ENCODE results near the gene TBC1D1.

Gene TBC1D1

DNA sequence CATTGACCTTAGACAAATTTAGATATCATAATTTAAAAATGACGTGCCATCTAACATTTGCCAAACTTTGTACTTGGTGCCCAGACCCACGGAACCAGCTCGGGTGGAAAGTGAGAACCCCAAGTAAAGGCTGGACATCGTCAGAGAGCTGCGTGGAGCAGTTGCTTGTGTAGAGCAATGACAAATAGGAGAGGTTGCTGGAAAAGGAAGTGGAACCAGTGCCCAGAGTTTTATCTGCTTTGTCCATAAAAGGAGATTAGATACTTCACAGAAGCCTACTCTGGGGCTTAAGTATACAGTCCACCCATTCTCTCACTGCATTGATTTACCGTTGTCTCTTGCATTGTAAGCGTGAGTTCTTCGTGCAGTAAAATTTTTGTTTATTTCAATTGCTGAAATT, 5.4 kb upstream of the TBC1D1 start:
- DNase-seq (ENCODE audit: low read depth in 2 of 2, low spot score in 1 of 2): no peak

DNA sequence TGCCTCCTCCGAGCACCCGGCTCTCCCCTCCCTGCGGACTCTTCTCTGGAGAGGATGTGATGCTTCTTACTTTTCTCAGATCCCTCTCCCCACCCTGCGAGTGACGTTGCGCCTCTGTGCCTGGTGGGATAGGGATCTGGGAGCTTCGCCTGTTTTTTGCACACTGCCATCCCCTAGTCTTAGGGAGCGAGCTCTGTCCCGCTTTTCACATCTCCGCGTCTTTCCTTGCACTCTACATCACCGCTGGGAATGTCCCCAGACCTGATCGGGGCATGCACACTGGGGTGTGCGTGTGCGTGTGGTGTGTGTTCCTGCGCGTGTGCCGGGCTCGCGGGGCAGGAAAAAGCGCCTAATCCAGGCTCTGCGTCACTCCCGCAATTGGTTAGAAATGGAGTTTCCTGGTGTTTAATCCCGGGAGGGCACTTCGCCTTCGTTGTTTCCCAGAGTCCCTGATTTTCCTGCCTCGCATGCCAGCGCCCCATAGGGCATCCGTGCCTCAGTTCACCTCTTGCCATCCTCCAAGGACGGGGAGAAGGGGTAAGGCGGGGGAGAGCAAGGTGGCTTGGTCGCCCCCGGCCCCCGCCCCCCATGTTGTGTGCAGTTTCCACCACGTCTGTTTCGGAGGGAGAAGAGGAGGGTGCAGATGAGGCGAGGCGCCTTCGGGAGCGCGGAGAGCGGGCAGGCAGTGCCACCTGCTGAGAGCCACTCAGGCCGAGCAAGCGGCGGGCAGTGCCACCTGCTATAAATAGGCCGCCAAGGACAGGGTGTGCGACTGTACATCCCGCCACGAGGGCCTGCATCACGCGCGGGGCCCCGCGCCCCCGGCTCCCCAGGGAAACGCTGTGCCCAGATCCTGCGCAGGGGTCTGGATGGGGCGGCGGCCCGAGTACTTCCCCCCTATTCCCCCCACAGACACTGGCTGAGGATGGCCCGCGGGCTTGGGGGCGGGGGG, 759 bp upstream of the TBC1D1 start:
- peak in 1 of 2 donors; percentile 2 for DNase-seq (ENCODE audit: low read depth in 2 of 2, low spot score in 1 of 2)

GRCh38 chr4:37891260-37892159, 626 bp downstream of the TBC1D1 start:
- peak; percentile 28 to 47 for DNase-seq (ENCODE audit: low read depth in 2 of 2, low spot score in 1 of 2)

DNA sequence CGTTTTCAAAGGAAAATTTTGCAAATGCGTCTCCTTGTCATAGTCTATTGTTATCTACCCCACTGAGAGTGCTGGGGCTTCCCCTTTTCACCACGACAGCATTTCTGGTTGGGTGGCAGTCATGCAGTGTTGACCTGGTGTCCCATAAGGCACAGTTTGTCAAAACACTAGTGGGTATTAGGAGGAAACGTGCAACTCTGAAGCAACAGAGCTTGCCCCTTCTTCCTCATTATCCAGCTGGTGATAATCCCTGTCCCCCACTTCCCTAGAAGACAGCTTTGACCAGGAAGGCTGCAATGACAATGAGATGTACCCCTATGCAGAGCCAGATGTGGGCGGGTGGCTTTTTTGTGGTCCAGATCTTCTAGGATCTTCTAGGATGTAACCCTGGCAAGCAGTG, 1.8 kb downstream of the TBC1D1 start:
- peak; percentile 23 to 33 for DNase-seq (ENCODE audit: low read depth in 2 of 2, low spot score in 1 of 2)

DNA sequence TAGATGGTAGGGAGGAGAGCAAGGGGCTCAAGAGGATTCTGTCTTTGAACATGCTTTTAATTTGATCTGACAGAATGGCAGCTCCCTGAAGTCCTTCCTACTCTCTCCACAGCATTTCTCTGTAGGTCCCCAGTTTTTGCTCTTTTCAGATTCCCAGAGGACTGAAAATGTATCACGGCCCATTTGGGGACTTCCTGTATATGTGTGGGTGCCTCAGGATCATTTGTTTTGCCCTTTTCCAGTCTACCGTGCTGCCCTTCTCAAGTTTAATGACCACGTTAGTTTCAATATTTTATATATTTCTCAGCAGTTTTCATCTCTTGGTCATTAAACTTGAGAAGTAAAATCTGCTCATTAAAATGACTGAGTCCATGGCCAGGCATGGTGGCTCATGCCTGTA, 2.3 kb downstream of the TBC1D1 start:
- DNase-seq (ENCODE audit: low read depth in 2 of 2, low spot score in 1 of 2): no peak

GRCh38 chr4:37895271-37895670, 4.4 kb downstream of the TBC1D1 start:
- no peak for DNase-seq (ENCODE audit: low read depth in 2 of 2, low spot score in 1 of 2)

- no peak for DNase-seq (ENCODE audit: low read depth in 2 of 2, low spot score in 1 of 2)
Observed at GRCh38 chr4:37896206-37896860, 5.4 kb downstream of the TBC1D1 start.

DNA sequence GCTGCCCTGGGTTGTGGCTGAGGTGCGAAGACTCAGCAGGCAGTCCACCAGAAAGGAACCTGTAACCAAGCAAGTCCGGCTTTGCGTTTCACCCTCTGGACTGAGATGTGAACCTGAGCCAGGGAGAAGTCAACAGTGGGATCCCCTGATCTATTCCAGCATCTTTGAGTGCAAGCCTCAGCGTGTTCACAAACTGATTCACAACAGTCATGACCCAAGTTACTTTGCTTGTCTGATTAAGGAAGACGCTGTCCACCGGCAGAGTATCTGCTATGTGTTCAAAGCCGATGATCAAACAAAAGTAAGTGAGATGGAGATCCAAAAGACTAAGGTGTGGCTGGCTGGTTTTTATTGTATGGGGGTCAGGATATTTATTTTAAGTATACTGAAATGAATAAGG, 11.3 kb downstream of the TBC1D1 start:
- no peak for DNase-seq (ENCODE audit: low read depth in 2 of 2, low spot score in 1 of 2)

- DNase-seq (ENCODE audit: low read depth in 2 of 2, low spot score in 1 of 2): no peak
Observed at GRCh38 chr4:37902738-37903693, 12.1 kb downstream of the TBC1D1 start.

DNA sequence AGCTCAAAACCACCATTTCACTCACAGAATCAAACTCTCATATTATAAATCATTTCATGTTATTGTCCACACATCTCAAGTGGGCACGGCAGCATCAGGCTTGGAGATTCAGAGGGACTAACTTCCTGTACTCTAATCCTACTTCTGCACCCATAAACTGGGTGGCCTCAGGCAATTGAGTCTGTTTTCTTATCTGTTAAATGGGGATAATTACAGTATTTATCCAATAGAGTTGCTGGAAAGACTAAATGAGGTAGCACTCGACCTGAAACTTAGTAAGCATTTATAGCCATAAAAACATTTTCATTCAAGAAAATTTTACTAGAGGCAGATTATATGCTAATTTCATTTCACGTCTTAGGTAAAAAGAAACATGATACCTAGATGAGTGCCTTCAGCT, 13.0 kb downstream of the TBC1D1 start:
- DNase-seq (ENCODE audit: low read depth in 2 of 2, low spot score in 1 of 2): no peak

- no peak for DNase-seq (ENCODE audit: low read depth in 2 of 2, low spot score in 1 of 2)
Observed at GRCh38 chr4:37904824-37905223, 13.9 kb downstream of the TBC1D1 start.

GRCh38 chr4:37905533-37906169, 14.8 kb downstream of the TBC1D1 start:
- DNase-seq (ENCODE audit: low read depth in 2 of 2, low spot score in 1 of 2): no peak

- no peak for DNase-seq (ENCODE audit: low read depth in 2 of 2, low spot score in 1 of 2)
Observed at GRCh38 chr4:37908488-37909331, 17.8 kb downstream of the TBC1D1 start.

DNA sequence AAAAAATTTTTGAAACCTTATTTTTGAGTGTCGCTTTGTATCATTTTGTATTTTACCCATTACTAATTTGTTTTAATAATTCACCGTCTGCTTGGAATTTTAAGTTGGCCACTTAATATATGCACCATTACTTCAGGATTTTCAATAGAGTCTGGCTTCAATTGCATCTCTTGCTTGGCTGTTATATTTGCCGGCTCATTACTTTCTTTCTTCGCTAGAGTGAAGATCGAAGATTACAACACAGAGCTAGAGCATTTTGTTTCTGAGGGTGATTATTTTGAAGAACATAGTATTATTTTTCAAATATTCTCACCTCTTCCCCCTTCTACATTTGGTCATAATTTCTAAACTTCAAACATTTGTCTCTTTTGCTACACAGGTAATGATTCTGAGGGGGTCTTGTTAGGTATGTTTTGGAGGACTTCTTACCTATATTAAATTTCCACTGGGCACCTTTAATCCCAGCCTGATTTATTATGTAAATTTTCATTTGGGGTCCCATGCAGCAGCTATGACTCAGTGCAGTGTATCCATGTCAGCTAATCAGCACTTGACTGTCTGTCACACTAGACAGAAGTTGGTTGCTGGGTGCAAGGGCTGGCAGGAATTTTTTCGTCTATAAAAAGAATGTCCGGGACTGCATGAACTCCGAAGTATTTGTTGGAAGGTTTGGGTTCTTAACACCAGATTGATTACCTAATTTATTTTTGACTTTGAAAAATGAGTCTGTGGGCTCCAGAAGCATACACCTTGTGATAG, 18.6 kb downstream of the TBC1D1 start:
- no peak for DNase-seq (ENCODE audit: low read depth in 2 of 2, low spot score in 1 of 2)

DNA sequence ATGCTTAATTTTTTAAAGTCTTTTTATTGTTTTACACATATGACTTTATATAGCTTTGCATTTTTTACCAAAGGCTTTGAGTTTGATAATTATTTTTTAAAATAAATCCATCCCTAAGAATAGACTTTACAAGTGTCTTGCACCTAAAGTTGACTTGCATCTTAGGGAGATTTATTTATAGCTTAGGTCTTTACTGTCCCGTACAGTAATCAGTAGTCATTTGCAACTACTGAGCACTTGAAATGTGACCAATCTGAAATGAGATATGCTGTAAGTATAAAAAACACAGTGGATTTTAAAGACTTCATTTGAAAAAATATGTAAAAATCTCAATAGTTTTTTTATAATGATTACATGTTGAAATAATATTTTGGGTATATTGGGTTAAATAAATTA, 19.2 kb downstream of the TBC1D1 start:
- no peak for DNase-seq (ENCODE audit: low read depth in 2 of 2, low spot score in 1 of 2)

- DNase-seq (ENCODE audit: low read depth in 2 of 2, low spot score in 1 of 2): no peak
Observed at GRCh38 chr4:37914539-37914938, 23.7 kb downstream of the TBC1D1 start.

DNA sequence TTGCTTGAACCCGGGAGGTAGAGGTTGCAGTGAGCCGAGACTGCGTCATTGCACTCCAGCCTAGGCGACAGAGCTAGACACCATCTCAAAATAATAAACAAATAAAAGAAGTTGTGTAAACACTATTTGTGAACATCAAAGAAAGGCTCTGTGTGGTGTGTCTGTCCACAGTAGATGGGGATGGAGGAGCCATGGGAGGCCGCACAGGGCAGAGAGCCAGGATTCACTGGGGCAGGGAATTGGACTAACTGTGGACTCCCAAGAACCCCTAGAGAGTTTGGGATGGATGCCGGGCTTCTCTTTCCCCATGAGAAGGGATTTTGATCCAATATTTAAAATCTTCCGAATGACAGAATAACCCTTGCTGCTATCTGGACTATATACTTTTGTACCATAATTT, 26.5 kb downstream of the TBC1D1 start:
- no peak for DNase-seq (ENCODE audit: low read depth in 2 of 2, low spot score in 1 of 2)

GRCh38 chr4:37918653-37919052, 27.8 kb downstream of the TBC1D1 start:
- DNase-seq (ENCODE audit: low read depth in 2 of 2, low spot score in 1 of 2): no peak

Measured in stimulated activated CD8-positive, alpha-beta memory T cell treated with anti-CD3 and anti-CD28 coated beads, Interleukin-4, amount 100 ng/mL, for 4 hours (primary cell).